Upper lobe of left lung (tissue), 4 donors: ENCODE data around the gene MMAB.

Experiments
- CTCF ChIP-seq, 6 experiments: fragments of 450-650 bp in 4 of 6; fragments of 200-600 bp in 2 of 6; sonication (generic) in 2 of 6; IDR thresholded peaks; one replicate each; pipeline ENCODE4 v1.5.1; 2016 to 2019; ENCODE audit warnings: antibody characterized with exemption in 6 of 6
- POLR2A ChIP-seq, 4 donors: fragments of 450-650 bp; IDR thresholded peaks; one replicate each; pipeline ENCODE4 v1.5.1; 2016 to 2017; ENCODE audit warnings: antibody characterized with exemption in 4 of 4, mild to moderate bottlenecking in 2 of 4
- POLR2AphosphoS5 ChIP-seq, 2 donors: sonication (generic); formaldehyde crosslinking; IDR thresholded peaks; one replicate each; pipeline ENCODE4 v1.5.1; 2017; ENCODE audit warnings: antibody characterized with exemption in 2 of 2

GRCh38 chr12:109575683-109576082 is 2.4 kb upstream of the MMAB start:
- no peak for TF ChIP-seq CTCF (IDR thresholded peaks at IDR 0.05)
- TF ChIP-seq POLR2AphosphoS5 (IDR thresholded peaks at IDR 0.05): no peak
- no peak for TF ChIP-seq POLR2A (IDR thresholded peaks at IDR 0.05)
